Measurements from ENCODE around the gene BSPRY. TPM values are rescaled to one million over a fixed set of nuclear protein-coding genes. Genes with fewer than 3 reads are reported as not detected.

Gene BSPRY
- total RNA-seq, 1 experiment from 2014 or later, result 6.4 TPM

GRCh38 chr9:113345671-113346070 lies 3.7 kb upstream of the BSPRY start:
- CTCF ChIA-PET, result no interaction called here
- ATAC-seq, result no peak
- peaks cover 63% of the 10 kb centered on the region for H3K27me3 Mint-ChIP-seq (ENCODE audit: low read depth)

GRCh38 chr9:113348437-113348836 lies 904 bp upstream of the BSPRY start:
- H3K36me3 Mint-ChIP-seq, result no peaks in the 10 kb centered on the region
- CTCF ChIA-PET, result interaction anchor here (0.8 to 3.0 kb wide), 10 partner anchors 8 to 307 kb away, joined by 3 to 16 read pairs (median 4); partner anchors contain the start of genes ALAD, CDC26, PRPF4 and RGS3
- H3K4me3 Mint-ChIP-seq, result 0 out of 2 replicates have a peak overlapping the region, but pooled peaks have one; percentile 16
- POLR2A ChIA-PET, result interaction anchor here (0.6 to 1.5 kb wide), 2 partner anchors 8 to 1198 kb away, joined by 3 to 15 read pairs; partner anchors contain the start of gene WDR31
- peaks cover 43% of the 10 kb centered on the region for H3K27me3 Mint-ChIP-seq (ENCODE audit: low read depth)
- no peaks in the 10 kb centered on the region for H3K9me3 Mint-ChIP-seq
- peaks cover 19% of the 10 kb centered on the region for H3K4me1 Mint-ChIP-seq
- no peak overlapping the region for H3K27ac Mint-ChIP-seq
- DNase-seq (ENCODE audit: low spot score) (no peak), ATAC-seq (no peak)
- TF ChIP-seq ZMAT4 (CRISPR knock-in tag; IDR thresholded peaks at IDR 0.05) (no peak), NFE2L1 (CRISPR knock-in tag; IDR thresholded peaks at IDR 0.05) (no peak), HMGXB4 (CRISPR knock-in tag; IDR thresholded peaks at IDR 0.05) (no peak), ZSCAN18 (CRISPR knock-in tag; IDR thresholded peaks at IDR 0.05) (no peak), JAZF1 (CRISPR knock-in tag; IDR thresholded peaks at IDR 0.05) (no peak), E2F5 (CRISPR knock-in tag; IDR thresholded peaks at IDR 0.05) (no peak), ZNF263 (CRISPR knock-in tag; IDR thresholded peaks at IDR 0.05; ENCODE audit: low read depth) (no peak)

More at GRCh38 chr9:113345671-113346070, 3.7 kb upstream of the BSPRY start:
- TF ChIP-seq PRRX2 (CRISPR knock-in tag; IDR thresholded peaks at IDR 0.05), result no peak
- no peak for TF ChIP-seq KAT7 (CRISPR knock-in tag; IDR thresholded peaks at IDR 0.05; ENCODE audit: borderline replicate concordance)
- TF ChIP-seq NFATC4 (CRISPR knock-in tag; IDR thresholded peaks at IDR 0.05), result no peak
- TF ChIP-seq ZNF317 (CRISPR knock-in tag; IDR thresholded peaks at IDR 0.05; ENCODE audit: borderline replicate concordance, low read depth), result no peak
- TF ChIP-seq GRHL2 (CRISPR knock-in tag; IDR thresholded peaks at IDR 0.05; ENCODE audit: insufficient replicate concordance, severe bottlenecking), result no peak
- TF ChIP-seq NR3C1 (CRISPR knock-in tag; conservative IDR thresholded peaks at IDR 0.05; ENCODE audit: low read depth), result no peak
- no peak for TF ChIP-seq RELA (CRISPR knock-in tag; IDR thresholded peaks at IDR 0.05; ENCODE audit: borderline replicate concordance)
- no peak for TF ChIP-seq GABPB1 (CRISPR knock-in tag; IDR thresholded peaks at IDR 0.05)
- no peak for TF ChIP-seq ZNF671 (CRISPR knock-in tag; IDR thresholded peaks at IDR 0.05)
- TF ChIP-seq NR1H2 (CRISPR knock-in tag; IDR thresholded peaks at IDR 0.05), result no peak
- TF ChIP-seq TEAD4 (CRISPR knock-in tag; IDR thresholded peaks at IDR 0.05), result no peak
- TF ChIP-seq ATF3 (CRISPR knock-in tag; conservative IDR thresholded peaks at IDR 0.05), result no peak
- no peak for TF ChIP-seq FOXP4 (CRISPR knock-in tag; IDR thresholded peaks at IDR 0.05)
- no peak for TF ChIP-seq FOXP1 (CRISPR knock-in tag; IDR thresholded peaks at IDR 0.05; ENCODE audit: borderline replicate concordance)
- no peak for TF ChIP-seq ZNF425 (CRISPR knock-in tag; conservative IDR thresholded peaks at IDR 0.05)
- no peak for TF ChIP-seq ZMAT4 (CRISPR knock-in tag; IDR thresholded peaks at IDR 0.05)
- Mint-ChIP-seq H3K4me1 (peaks cover 11% of the 10 kb centered on the region), H3K4me3 (no peak overlapping the region), H3K36me3 (no peaks in the 10 kb centered on the region), H3K27ac (no peak overlapping the region), H3K9me3 (no peaks in the 10 kb centered on the region)
- POLR2A ChIA-PET, result no interaction called here
- no peak for DNase-seq (ENCODE audit: low spot score)

Data from WTC11 (cell line).